SK-N-SH (cell line): ENCODE data around the gene KMT2B. TPM values are rescaled to one million over a fixed set of nuclear protein-coding genes. Genes with fewer than 3 reads are reported as not detected.

Experiments
- CTCF ChIA-PET: fragments of 300-600, 350-600 bp; formaldehyde crosslinking; extraction: SDS; loops from one replicate; lab custom pipeline; 2021; lab: Yijun Ruan, JAX
- POLR2A ChIA-PET: fragments of 350-600 bp; sonication (Branson Sonifier 250); formaldehyde crosslinking; extraction: SDS; loops from one replicate; lab custom pipeline; 2020; ENCODE audit warnings: antibody characterized with exemption, inconsistent platforms; lab: Yijun Ruan, JAX
- DNase-seq: peaks from one replicate; pipeline ENCODE4 v3.0.0; 2012
- H2AFZ ChIP-seq: fragments of 200-600 bp; sonication (generic); 2 replicates; pipeline ENCODE4 v1.8.1; 2016; ENCODE audit warnings: antibody characterized with exemption, mild to moderate bottlenecking, low read depth
- H3F3A ChIP-seq: fragments of 200-600 bp; sonication (generic); replicated peaks from 2 replicates; pipeline ENCODE3; 2016; ENCODE audit warnings: antibody characterized with exemption, mild to moderate bottlenecking; ENCODE audit not compliant: insufficient read depth
- H3K27ac ChIP-seq, 2 experiments: fragments of 200-500 bp in 1 of 2; fragments of 200-600 bp in 1 of 2; sonication (Bioruptor generic) in 1 of 2; sonication (generic), shearing (Covaris generic) in 1 of 2; 2 replicates each; pipeline versions ENCODE4 v1.5.1 to v1.6.1; 2014 to 2016; ENCODE audit warnings: low read depth in 2 of 2, inconsistent platforms in 1 of 2, low read length in 1 of 2, mild to moderate bottlenecking in 1 of 2, mixed read lengths in 1 of 2
- H3K27me3 ChIP-seq: fragments of 200-600 bp; sonication (generic), shearing (Covaris generic); 2 replicates; pipeline ENCODE4 v1.6.1; 2016; ENCODE audit warnings: mixed run types; ENCODE audit not compliant: insufficient read depth
- H3K36me3 ChIP-seq, 2 experiments: fragments of 200-500 bp in 1 of 2; fragments of 200-600 bp in 1 of 2; sonication (Bioruptor generic) in 1 of 2; sonication (generic) in 1 of 2; replicated peaks in 1 of 2; 2 replicates each; pipeline versions ENCODE3 to v1.5.1; 2014 to 2016; ENCODE audit warnings: low read length in 1 of 2, mild to moderate bottlenecking in 1 of 2; ENCODE audit not compliant: insufficient read depth in 2 of 2, control insufficient read depth in 1 of 2
- H3K4me1 ChIP-seq, 2 experiments: fragments of 200-500 bp in 1 of 2; fragments of 200-600 bp in 1 of 2; sonication (Bioruptor generic) in 1 of 2; sonication (generic), shearing (Covaris generic) in 1 of 2; 2 replicates each; pipeline versions ENCODE4 v1.5.1 to v1.6.1; 2014 to 2016; ENCODE audit warnings: low read depth in 1 of 2, low read length in 1 of 2, mixed run types in 1 of 2; ENCODE audit not compliant: insufficient read depth in 2 of 2, control insufficient read depth in 1 of 2
- H3K4me2 ChIP-seq: fragments of 200-600 bp; sonication (generic), shearing (Covaris generic); 2 replicates; pipeline ENCODE4 v1.6.1; 2017; ENCODE audit warnings: mixed run types
- H3K4me3 ChIP-seq, 2 experiments: fragments of 200-500 bp in 1 of 2; fragments of 200-600 bp in 1 of 2; sonication (Bioruptor generic) in 1 of 2; sonication (generic), shearing (Covaris generic) in 1 of 2; 2 replicates each; pipeline versions ENCODE4 v1.5.1 to v1.8.1; 2014 to 2016; ENCODE audit warnings: low read depth in 2 of 2, inconsistent platforms in 1 of 2, low read length in 1 of 2, mild to moderate bottlenecking in 1 of 2, mixed read lengths in 1 of 2, moderate library complexity in 1 of 2
- H3K79me2 ChIP-seq: fragments of 200-600 bp; sonication (generic); 2 replicates; pipeline ENCODE4 v1.8.1; 2017; ENCODE audit warnings: mild to moderate bottlenecking; ENCODE audit not compliant: insufficient read depth
- H3K9ac ChIP-seq: fragments of 200-600 bp; sonication (generic); 2 replicates; pipeline ENCODE4 v1.6.1; 2017; ENCODE audit warnings: mixed run types
- H3K9me2 ChIP-seq: fragments of 200-600 bp; sonication (generic); 2 replicates; pipeline ENCODE4 v1.6.1; 2017; ENCODE audit warnings: mixed run types
- H3K9me3 ChIP-seq: fragments of 200-600 bp; sonication (generic); 2 replicates; pipeline ENCODE4 v1.6.1; 2017; ENCODE audit warnings: mixed run types, mild to moderate bottlenecking, moderate library complexity
- H4K20me1 ChIP-seq: fragments of 200-600 bp; sonication (generic); 2 replicates; pipeline ENCODE4 v1.6.1; 2017; ENCODE audit warnings: mild to moderate bottlenecking, mixed run types; ENCODE audit not compliant: insufficient read depth
- CHD2 ChIP-seq: fragments of 150-350 bp; IDR thresholded peaks from 2 replicates; pipeline ENCODE4 v1.6.1; 2018; ENCODE audit warnings: low read length; ENCODE audit not compliant: partially characterized antibody
- ELF1 ChIP-seq: IDR thresholded peaks from 2 replicates; pipeline ENCODE4 v1.4.0; 2012
- EP300 ChIP-seq, 2 experiments: IDR thresholded peaks; 2 replicates each; pipeline versions ENCODE4 v1.4.0 to v1.6.1; 2012; ENCODE audit warnings: borderline replicate concordance in 1 of 2, low read depth in 1 of 2, low read length in 1 of 2
- FOSL2 ChIP-seq: IDR thresholded peaks from 2 replicates; pipeline ENCODE4 v1.4.0; 2012; ENCODE audit warnings: low read depth, mild to moderate bottlenecking, moderate library complexity, borderline replicate concordance
- FOXM1 ChIP-seq: IDR thresholded peaks from 2 replicates; pipeline ENCODE4 v1.4.0; 2012; ENCODE audit warnings: low read depth, mild to moderate bottlenecking
- GABPA ChIP-seq: IDR thresholded peaks from 2 replicates; pipeline ENCODE4 v1.4.0; 2012; ENCODE audit warnings: low read depth, mild to moderate bottlenecking
- GATA2 ChIP-seq: sonication (generic); formaldehyde crosslinking; IDR thresholded peaks from 2 replicates; pipeline ENCODE4 v1.5.0; 2020; ENCODE audit warnings: mild to moderate bottlenecking, missing genetic modification reagents
- JUND ChIP-seq: IDR thresholded peaks from 2 replicates; pipeline ENCODE4 v1.4.0; 2012
- MEF2A ChIP-seq: IDR thresholded peaks from 2 replicates; pipeline ENCODE4 v1.4.0; 2012; ENCODE audit warnings: low read depth, borderline replicate concordance
- MXI1 ChIP-seq: IDR thresholded peaks from 2 replicates; pipeline ENCODE4 v1.6.1; 2012; ENCODE audit warnings: mild to moderate bottlenecking, low read depth, low read length, improper control_type of control experiment
- NFIC ChIP-seq: IDR thresholded peaks from 2 replicates; pipeline ENCODE4 v1.4.0; 2012; ENCODE audit warnings: borderline replicate concordance
- POLR2AphosphoS5 ChIP-seq: IDR thresholded peaks from 2 replicates; pipeline ENCODE4 v1.6.1; 2012; ENCODE audit warnings: low read depth, low read length
- RXRA ChIP-seq: IDR thresholded peaks from 2 replicates; pipeline ENCODE4 v1.4.0; 2012; ENCODE audit warnings: low read depth, mild to moderate bottlenecking, borderline replicate concordance
- SIN3A ChIP-seq: IDR thresholded peaks from 2 replicates; pipeline ENCODE4 v1.6.1; 2012; ENCODE audit warnings: low read depth, mild to moderate bottlenecking, low read length, moderate library complexity, borderline replicate concordance
- TAF1 ChIP-seq: IDR thresholded peaks from 2 replicates; pipeline ENCODE4 v1.6.1; 2012; ENCODE audit warnings: low read depth, mild to moderate bottlenecking, low read length, moderate library complexity, borderline replicate concordance
- WGBS: methylation state at CpG from one replicate; pipeline ENCODE4 v1.1.6; 2017; ENCODE audit warnings: low lambda C conversion rate; 5-methylcytosine and 5-hydroxymethylcytosine counted together
- polyA plus RNA-seq, 3 experiments: library from polyadenylated mRNA; depleted of rRNA; stranded (reverse); fragments of >200 nt; gene quantifications; 2 replicates each; pipeline ENCODE4 v1.2.3, GENCODE V29; 2012
- TF ChIP-seq, protein P1 (sequence below): fragments of 150-350 bp; IDR thresholded peaks from 2 replicates; pipeline ENCODE4 v1.6.1; 2016; ENCODE audit warnings: mild to moderate bottlenecking, low read depth, low read length
- TF ChIP-seq, protein P2 (sequence below): IDR thresholded peaks from 2 replicates; pipeline ENCODE4 v1.4.0; 2012; ENCODE audit warnings: low read depth
- TF ChIP-seq, protein P3 (sequence below): IDR thresholded peaks from 2 replicates; pipeline ENCODE4; 2012
- TF ChIP-seq, protein P4 (sequence below): fragments of 200-600 bp; sonication (generic); IDR thresholded peaks from 2 replicates; pipeline ENCODE4 v1.6.1; 2017; ENCODE audit warnings: antibody characterized with exemption, mild to moderate bottlenecking, moderate library complexity

Gene KMT2B
- polyA plus RNA-seq, 1 of the 3 experiments (the other 2 are of a cell fraction), result 29.2 TPM

DNA sequence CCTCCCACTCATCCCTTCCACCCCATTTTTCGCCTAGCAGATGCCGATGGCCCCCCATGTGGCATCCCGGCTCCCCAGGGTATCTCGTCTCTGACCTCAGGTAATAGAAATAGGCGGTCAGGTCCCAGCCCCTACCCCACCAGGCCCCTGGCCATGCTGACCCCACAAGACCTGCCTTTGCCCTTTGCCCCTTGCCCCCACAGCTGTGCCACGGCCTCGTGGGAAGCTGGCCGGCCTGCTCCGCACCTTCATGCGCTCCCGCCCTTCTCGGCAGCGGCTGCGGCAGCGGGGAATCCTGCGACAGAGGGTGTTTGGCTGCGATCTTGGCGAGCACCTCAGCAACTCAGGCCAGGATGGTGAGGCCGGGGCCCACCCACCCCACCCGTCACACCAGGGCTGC, 62.9 kb downstream of the KMT2B start:
- WGBS, result 96% methylated on average over 19 of the region's 20 CpGs
- POLR2A ChIA-PET, result no interaction called here
- Histone ChIP-seq H3F3A (no peaks in the 10 kb centered on the region), H3K9me3 (no peaks in the 10 kb centered on the region), H3K9ac (no peak overlapping the region), H4K20me1 (no peaks in the 10 kb centered on the region), H3K27ac (no peak overlapping the region), H3K36me3 (peaks cover 0 to 8% of the 10 kb centered on the region in 2 experiments), H3K4me3 (no peak overlapping the region), H3K9me2 (no peaks in the 10 kb centered on the region), H3K27me3 (no peaks in the 10 kb centered on the region), H2AFZ (no peak overlapping the region), H3K79me2 (peaks cover 13% of the 10 kb centered on the region; the same call in 1 of the 2 replicates), H3K4me2 (no peak overlapping the region), H3K4me1 (peaks cover 0 to 9% of the 10 kb centered on the region in 2 experiments; a peak in 2 of 4 replicates)
- CTCF ChIA-PET, result no interaction called here
- DNase-seq, result no peak
- no peak for TF ChIP-seq GABPA
- TF ChIP-seq CHD2, result no peak
- no peak for TF ChIP-seq FOXM1
- TF ChIP-seq, protein P1, sequence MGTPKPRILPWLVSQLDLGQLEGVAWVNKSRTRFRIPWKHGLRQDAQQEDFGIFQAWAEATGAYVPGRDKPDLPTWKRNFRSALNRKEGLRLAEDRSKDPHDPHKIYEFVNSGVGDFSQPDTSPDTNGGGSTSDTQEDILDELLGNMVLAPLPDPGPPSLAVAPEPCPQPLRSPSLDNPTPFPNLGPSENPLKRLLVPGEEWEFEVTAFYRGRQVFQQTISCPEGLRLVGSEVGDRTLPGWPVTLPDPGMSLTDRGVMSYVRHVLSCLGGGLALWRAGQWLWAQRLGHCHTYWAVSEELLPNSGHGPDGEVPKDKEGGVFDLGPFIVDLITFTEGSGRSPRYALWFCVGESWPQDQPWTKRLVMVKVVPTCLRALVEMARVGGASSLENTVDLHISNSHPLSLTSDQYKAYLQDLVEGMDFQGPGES, result no peak
- no peak for TF ChIP-seq ELF1
- TF ChIP-seq JUND, result no peak
- no peak for TF ChIP-seq GATA2 (CRISPR knock-in tag)
- TF ChIP-seq MXI1, result no peak
- TF ChIP-seq EP300 (IDR thresholded peaks at IDR 0.05; ENCODE audit: borderline replicate concordance in 1 of 2, low read depth in 1 of 2, low read length in 1 of 2), result no peak
- TF ChIP-seq, protein P2, sequence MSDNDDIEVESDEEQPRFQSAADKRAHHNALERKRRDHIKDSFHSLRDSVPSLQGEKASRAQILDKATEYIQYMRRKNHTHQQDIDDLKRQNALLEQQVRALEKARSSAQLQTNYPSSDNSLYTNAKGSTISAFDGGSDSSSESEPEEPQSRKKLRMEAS, result no peak

DNA sequence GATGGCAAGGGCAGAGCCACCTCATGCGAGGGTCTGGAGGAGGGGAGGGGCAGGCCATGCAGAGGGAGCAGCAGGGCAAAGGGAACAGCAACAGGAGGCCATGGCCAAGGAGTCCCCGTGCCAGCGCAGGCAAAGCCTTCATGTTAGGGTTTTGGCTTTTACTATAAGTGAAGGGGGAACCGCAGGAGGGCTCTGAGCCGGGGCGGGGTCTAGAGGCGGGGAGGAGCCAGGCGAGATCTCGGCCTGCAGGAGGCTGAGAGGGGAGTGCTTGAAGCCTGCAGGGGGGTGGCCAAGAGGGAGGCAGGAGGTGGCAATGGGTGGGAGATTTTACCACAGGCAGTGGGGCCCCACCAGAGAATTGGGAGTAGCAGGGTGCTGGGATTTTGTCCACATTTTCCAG, 63.8 kb downstream of the KMT2B start:
- Histone ChIP-seq H3K4me3 (no peak overlapping the region), H4K20me1 (no peaks in the 10 kb centered on the region), H3K9me2 (no peaks in the 10 kb centered on the region), H3K79me2 (peaks cover 6% of the 10 kb centered on the region; the same call in 1 of the 2 replicates), H3K36me3 (peaks cover 0 to 8% of the 10 kb centered on the region in 2 experiments), H3K27ac (no peak overlapping the region), H3K9me3 (no peaks in the 10 kb centered on the region), H3F3A (no peaks in the 10 kb centered on the region), H2AFZ (no peak overlapping the region), H3K4me2 (no peak overlapping the region), H3K4me1 (peaks cover 0 to 2% of the 10 kb centered on the region in 2 experiments; a peak in 2 of 4 replicates), H3K27me3 (no peaks in the 10 kb centered on the region), H3K9ac (no peak overlapping the region)
- POLR2A ChIA-PET, result no interaction called here
- TF ChIP-seq RXRA, result no peak
- 92% methylated on average over 9 of the region's 9 CpGs for WGBS
- CTCF ChIA-PET, result no interaction called here
- no peak for DNase-seq

DNA sequence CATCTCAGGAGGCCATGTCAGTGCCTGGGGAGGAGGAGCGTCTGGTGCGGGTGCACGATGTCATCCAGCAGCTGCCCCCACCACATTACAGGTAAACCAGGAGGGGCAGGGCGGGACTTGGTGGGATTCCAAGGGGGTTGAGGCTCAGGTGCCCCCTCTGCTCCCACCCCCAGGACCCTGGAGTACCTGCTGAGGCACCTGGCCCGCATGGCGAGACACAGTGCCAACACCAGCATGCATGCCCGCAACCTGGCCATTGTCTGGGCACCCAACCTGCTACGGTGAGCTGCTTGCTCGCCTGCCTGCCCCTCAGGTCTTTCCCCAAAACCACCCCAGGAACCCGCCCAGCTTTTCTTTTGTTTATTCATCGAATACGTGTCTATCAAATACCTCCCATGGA, 64.8 kb downstream of the KMT2B start:
- Histone ChIP-seq H2AFZ (no peak overlapping the region), H3K27me3 (no peaks in the 10 kb centered on the region), H3K36me3 (peaks cover 0 to 8% of the 10 kb centered on the region in 2 experiments), H4K20me1 (no peaks in the 10 kb centered on the region), H3K4me2 (no peak overlapping the region), H3K27ac (no peak overlapping the region), H3K9ac (no peak overlapping the region), H3K9me2 (no peaks in the 10 kb centered on the region), H3K4me3 (no peak overlapping the region), H3K79me2 (no peaks in the 10 kb centered on the region), H3K9me3 (no peaks in the 10 kb centered on the region), H3F3A (no peaks in the 10 kb centered on the region), H3K4me1 (no peaks in the 10 kb centered on the region)
- CTCF ChIA-PET, result no interaction called here
- POLR2A ChIA-PET, result no interaction called here
- DNase-seq, result no peak
- 92% methylated on average over 9 of the region's 12 CpGs for WGBS
- TF ChIP-seq NFIC, result no peak
- TF ChIP-seq FOXM1, result no peak
- TF ChIP-seq FOSL2, result no peak
- no peak for TF ChIP-seq SIN3A
- TF ChIP-seq, protein P3, sequence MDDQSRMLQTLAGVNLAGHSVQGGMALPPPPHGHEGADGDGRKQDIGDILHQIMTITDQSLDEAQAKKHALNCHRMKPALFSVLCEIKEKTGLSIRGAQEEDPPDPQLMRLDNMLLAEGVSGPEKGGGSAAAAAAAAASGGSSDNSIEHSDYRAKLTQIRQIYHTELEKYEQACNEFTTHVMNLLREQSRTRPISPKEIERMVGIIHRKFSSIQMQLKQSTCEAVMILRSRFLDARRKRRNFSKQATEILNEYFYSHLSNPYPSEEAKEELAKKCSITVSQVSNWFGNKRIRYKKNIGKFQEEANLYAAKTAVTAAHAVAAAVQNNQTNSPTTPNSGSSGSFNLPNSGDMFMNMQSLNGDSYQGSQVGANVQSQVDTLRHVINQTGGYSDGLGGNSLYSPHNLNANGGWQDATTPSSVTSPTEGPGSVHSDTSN, result no peak
- TF ChIP-seq POLR2AphosphoS5, result no peak
- TF ChIP-seq GABPA, result no peak
- TF ChIP-seq RXRA, result no peak
- no peak for TF ChIP-seq MXI1
- no peak for TF ChIP-seq TAF1
- no peak for TF ChIP-seq MEF2A
- TF ChIP-seq, protein P4, sequence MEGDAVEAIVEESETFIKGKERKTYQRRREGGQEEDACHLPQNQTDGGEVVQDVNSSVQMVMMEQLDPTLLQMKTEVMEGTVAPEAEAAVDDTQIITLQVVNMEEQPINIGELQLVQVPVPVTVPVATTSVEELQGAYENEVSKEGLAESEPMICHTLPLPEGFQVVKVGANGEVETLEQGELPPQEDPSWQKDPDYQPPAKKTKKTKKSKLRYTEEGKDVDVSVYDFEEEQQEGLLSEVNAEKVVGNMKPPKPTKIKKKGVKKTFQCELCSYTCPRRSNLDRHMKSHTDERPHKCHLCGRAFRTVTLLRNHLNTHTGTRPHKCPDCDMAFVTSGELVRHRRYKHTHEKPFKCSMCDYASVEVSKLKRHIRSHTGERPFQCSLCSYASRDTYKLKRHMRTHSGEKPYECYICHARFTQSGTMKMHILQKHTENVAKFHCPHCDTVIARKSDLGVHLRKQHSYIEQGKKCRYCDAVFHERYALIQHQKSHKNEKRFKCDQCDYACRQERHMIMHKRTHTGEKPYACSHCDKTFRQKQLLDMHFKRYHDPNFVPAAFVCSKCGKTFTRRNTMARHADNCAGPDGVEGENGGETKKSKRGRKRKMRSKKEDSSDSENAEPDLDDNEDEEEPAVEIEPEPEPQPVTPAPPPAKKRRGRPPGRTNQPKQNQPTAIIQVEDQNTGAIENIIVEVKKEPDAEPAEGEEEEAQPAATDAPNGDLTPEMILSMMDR, result no peak
